IPS DF 19.7 (cell line): ENCODE results near the gene GRIA4.
"Not testable (repeated sequence)": the region's sequence is repeated elsewhere in the genome, so short reads cannot be mapped to it uniquely, and the experiment has no call there.

Experiments used
- DNase-seq: peaks from one replicate; pipeline ENCODE4 v3.0.0-alpha.2; 2013; ENCODE audit warnings: low read depth, low spot score

Gene GRIA4

DNA sequence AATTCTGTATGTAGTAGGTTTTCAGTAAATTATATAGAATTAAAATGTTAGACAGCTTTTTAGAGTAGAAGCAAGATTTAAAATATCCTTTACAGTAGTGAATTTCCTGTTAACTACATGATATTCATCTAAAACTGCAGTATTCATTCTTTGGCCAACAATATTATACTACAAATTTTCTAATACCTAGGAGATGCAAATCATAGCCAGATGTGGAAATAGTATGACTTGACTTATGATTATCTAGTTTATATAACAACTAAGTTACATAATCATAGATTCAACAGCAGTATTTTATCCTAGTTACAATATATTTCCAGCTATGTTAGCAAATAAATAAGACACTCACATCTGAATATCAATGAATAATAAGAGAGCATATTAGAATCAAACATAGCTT, 249.0 kb downstream of the GRIA4 start:
- no peak for DNase-seq

DNA sequence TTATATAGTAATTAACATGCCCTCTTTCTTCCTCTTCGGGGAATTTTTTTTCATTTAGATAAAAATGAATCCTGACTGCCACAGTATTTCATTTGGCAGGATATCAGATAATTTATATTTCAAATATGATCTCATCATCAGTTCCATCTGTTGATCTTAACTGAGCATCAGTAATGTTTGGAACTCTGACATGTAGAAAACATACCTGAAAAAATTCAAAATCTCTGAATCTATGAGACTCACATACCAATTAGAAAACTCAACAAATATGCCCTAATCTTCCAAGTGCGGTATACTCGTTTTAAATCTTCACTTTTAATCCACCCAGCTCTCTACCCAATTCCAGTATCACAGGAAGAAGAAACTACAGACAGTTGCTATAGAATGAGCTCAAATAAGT, 250.2 kb downstream of the GRIA4 start:
- no peak for DNase-seq

DNA sequence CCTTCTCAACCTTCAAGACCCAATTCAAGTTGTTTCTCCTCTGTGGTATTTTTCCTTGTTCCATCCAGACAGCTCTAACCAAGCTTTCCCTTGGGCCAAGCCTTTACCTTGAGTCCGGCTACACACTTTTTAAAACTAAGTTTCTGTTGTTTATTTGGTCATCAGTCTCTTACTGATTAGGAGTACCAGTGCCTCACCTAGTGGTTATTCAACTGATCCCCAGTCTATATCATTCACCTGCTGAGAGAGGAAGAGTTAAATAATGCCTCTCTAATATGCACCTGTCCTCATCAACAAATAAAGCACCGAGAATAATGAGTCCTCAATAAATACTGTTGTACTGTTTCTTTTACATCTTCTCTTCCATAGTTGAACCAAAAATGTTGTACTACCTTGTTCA, 251.4 kb downstream of the GRIA4 start:
- no peak for DNase-seq

DNA sequence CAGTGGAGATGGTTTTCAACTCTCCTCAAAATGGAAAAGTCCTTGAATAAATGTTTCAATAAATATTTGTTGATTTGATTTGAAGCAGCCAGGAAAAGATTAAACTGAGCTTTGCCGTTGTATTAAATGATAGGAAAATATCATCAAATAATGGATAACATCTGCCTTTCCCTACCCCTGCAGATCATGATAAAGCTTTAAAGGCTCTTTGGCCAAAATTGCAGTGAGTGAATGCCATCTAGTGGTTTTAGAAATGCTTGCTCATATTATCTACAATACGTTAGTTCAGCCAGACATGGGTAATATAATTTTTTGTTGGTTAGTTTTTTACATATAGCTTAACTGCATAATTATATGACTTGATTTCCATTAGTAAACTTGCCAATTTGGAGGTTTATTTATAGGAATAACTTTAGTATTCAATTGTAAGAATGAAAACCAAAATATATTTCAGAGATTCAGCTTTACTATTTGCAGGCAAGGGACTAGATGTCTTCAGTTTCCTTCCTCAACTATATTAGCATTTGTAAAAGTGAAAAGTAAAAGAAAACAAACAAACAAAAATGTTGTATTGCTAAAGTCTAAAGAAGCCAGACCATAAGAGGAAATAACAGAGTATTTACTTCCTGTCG, 253.0 kb downstream of the GRIA4 start:
- DNase-seq: no peak

DNA sequence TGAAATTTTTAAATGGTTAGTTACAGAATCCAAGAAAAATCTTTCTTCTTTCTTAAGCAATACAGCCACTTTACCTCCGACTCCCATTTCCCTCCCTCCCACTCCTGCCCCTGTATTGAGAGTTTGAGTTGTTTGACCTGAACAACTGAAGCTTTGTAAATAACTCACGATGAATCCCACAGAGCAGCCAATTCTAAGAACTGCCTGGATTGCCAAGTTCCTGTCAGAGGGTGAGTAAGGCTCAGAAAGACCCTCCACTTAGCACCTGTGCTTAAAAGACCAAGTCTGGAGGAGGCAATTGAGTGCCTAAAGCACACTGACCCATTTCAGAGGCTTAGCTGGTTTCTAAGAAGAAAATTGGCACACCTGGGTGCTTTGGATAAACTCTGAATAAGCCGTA, 253.7 kb downstream of the GRIA4 start:
- DNase-seq: no peak

DNA sequence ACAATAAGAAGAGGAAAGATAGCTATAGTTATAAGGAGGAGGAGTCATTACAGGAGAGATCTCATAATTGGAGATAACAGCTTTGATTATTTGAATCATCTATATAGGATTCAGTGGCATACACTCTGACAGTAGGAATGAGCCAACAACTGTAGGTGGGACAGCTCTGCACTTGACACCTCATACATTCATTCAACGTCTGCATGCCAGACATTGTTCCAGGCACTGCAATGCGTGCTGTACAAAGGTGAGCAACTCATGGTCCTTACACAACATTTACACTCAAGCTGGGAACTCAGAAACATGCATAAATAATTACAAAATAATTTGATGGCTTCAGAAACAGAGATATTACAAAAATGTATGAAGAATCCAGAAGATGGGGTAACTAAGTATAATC, 257.9 kb downstream of the GRIA4 start:
- no peak for DNase-seq

DNA sequence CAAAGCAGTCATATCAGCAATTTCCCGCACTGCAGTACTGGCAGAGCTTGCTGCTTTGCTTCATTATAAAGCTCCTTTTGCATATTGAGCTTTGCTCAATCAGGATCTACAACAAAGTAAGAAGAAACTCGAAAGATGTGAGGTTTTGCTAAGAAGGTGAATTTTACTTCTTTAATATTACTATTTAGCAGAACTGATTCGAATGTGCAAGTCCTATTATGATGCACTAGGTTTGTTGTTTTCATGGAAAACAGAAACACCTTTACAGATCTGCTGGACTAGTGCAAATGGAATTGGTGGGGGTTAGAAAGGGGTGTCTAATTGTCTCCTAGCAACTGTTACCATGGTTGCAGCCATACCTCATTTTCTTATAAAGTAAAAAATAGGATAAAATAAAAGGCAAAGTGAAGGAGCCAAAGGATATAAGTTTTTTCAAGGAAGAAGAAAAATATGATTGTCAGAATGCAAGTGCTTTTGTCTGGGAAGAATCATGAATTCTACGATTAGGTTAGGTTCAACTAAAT, 259.0 kb downstream of the GRIA4 start:
- DNase-seq: no peak

DNA sequence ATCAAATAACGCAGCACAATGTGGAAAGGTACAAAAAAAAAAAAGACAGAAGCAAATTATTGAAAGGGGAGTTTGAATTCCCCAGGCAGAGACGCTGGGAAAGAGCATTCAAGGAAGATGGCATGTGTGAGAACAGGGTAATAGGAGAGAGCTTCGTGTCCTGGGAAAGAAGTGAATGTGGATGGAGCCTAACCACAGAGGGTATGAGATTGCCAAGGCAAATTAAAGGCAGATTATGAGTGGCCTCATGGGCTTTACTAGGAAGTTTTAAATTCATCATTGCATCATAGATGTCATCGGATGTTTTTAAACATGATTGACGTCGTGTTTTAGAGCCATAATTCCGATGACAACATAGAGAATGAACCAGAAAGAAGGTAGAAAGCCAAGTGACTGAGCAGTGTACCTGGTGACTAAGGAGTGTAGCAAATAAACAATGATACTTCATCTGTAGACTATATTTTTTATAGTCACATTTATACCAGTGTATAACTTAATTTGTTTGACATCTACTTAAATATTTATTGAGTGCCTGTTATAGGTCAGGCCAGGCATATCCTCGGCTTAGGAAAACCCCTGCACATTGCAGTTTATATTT, 260.7 kb downstream of the GRIA4 start:
- DNase-seq: no peak

DNA sequence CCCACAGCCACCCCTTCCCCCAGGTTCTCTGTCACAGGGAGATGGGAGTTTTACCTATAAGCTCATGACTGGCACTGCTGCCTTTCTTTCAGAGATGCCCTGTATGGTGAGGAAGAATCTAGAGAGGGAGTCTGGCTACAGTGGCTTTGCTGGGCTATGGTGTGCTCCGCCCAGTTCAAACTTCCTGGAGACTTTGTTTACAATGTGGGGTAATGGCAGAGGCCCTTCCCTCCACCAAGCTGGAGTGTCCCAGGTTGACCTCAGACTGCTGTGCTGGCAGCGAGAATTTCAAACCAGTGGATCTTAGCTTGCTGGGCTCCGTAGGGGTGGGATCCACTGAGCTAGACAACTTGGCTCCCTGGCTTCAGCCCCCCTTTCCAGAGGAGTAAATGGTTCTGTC, 268.6 kb downstream of the GRIA4 start:
- no peak for DNase-seq

DNA sequence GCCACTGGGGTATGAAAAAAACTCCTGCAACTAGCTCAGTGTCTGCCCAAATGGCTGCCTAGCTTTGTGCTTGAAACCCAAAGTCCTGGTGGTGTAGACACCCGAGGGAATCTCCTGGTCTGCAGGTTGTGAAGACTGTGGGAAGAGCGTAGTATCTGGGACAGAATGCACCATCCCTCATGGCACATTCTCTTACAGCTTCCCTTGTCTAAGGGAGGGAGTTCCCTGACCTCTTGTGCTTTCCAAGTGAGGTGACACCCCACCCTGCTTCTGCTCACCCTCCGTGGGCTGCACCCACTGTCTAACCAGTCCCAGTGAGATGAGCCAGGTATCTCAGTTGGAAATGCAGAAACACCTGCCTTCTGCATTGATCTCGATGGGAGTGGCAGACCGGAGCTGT, 269.1 kb downstream of the GRIA4 start:
- not testable (repeated sequence) for DNase-seq

DNA sequence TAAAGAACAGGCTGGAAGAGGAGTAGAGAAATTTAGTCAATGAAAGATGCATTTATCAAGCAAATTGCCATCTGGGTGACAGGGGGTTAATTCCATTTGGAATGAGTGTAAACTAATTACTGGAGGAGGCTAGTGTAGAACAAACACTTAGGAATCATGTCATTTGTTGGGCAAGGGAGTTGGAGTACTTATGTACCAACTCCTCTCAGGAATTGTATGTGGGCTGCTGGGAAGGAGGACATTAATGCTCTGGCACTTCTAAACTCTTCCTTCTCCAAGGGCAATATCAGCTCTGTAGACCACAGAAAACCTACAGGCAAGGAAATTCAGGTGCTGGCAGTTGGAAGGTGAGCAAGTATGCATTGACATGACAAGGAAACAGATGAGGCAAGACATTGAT, 271.2 kb downstream of the GRIA4 start:
- no peak for DNase-seq

DNA sequence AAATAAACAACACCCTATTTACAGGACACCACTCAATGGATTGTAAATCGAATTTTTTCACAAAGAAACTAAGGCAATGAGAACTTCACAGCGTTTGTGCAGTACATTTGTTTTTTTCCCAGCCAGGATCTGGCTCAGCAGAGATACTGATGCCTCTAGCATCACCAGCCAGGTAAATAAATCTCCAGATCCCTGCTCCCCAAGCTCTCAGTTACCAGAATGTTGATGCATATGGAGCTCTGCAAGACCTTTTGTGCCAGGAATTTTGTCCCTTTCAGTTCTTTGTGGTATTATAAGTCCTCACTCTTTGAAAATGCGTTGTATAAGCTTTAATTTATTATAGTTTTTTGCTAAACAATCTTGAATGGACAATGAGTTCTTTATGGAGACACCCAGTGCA, 274.6 kb downstream of the GRIA4 start:
- no peak for DNase-seq

DNA sequence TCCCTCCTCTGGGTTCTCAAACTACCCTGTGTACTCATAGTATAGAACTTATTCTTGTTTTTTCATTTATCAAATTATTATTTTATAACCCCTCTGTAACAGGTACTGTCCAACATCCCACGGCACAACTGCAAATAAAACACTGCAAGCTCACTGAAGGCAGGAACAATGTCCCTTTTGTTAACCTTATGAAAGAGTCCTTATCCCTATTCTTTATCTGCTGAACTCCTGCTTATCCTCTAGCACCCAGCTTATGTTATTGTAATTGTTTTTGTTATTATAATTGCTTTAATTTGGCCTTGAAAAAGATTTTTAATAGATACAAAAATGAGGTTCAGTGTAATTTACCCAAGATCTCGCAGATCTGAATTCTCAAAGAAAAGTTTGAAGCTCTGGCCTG, 281.8 kb downstream of the GRIA4 start:
- no peak for DNase-seq

DNA sequence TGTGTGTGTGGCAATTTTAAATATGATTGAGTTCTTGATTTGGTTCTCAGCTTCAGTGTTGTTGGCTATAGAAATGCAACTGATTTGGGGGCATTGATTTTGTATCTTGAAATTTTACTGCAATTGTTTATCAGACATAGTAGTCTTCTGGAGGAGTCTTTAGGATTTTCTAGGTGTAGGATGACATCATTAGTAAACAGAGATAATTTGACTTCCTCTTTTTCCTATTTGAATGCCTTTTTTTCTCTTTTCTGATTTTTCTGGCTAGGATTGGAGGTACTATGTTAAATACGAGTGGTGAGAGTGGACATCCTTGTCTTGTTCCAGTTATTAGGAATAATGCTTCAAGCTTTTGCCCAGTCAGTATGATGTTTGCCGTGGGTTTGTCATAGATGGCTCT, 287.3 kb downstream of the GRIA4 start:
- DNase-seq: no peak

DNA sequence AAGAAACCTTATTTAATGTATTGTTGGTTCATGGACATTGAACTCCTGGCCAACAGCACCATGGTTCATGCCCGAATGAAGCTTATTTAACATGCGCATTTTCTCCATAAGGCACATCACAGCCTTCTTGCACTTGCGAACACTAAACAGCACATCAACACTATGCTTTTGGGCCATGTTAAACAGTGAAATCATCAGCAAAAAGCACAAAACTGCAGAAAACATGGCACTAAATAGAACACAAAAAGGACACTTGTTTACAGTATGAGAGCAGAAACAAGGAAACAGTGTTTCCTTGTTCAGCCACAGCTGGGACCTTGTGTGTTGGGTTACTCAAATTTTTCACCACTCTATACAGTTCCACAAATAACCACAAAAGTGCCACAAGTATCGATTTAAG, 289.9 kb downstream of the GRIA4 start:
- no peak for DNase-seq

DNA sequence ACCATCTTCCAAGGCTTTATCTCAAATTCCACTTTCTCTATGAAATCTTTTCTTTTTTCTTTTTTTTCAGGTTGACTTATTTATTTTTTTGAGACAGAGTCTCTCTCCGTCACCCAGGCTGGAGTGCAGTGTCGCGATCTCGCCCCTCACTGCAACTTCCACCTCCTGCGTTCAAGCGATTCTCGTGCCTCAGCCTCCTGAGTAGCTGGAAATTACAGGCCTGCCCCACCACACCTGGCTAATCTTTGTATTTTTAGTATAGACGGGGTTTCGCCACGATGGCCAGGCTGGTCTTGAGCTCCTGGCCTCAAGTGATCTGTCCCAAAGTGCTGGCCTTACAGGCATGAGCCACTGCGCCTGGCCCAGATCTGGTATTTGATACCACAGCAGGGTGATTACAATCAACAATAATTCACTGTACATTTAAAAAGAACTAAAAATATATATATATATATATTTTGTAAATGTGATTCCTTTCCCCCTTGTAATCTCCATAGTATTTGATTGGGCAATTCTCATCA, 290.7 kb downstream of the GRIA4 start:
- no peak for DNase-seq

DNA sequence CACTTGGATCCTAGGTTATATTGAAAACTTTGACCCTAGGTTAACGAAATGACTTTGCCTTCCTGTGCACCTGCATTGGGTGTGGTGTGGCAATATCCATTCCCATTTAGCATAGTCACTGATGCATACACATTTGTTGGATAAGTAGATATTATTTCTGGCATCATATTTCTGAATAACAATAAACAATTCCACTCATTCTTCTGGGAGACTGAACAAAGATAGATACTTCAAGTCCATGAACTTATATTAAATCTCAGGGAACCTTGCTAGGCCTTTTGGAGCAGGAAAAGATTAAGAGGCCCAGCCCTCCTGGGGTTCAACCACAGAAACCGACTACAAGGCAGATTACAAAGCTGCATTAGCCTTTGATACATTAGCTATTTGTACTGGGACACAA, 293.2 kb downstream of the GRIA4 start:
- no peak for DNase-seq

DNA sequence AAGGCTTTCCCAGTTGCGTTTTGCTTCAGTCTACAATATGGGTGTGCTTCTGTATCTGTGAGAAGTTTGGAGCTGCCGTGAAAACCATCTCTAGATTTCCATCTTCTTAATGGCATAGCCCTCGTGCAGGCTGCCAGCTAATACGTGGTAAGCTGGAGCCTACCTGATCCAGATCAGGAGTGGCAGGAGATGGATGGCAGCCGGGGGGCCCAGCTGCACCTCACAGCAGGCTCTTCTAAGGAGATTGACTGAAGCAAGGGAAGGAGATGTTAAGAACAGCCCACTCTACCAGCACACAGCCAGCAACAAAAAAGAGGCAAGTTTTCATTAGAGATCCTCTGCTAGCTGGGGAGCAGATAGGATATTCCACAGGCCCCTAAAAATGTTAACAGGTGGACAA, 296.6 kb downstream of the GRIA4 start:
- DNase-seq: no peak

DNA sequence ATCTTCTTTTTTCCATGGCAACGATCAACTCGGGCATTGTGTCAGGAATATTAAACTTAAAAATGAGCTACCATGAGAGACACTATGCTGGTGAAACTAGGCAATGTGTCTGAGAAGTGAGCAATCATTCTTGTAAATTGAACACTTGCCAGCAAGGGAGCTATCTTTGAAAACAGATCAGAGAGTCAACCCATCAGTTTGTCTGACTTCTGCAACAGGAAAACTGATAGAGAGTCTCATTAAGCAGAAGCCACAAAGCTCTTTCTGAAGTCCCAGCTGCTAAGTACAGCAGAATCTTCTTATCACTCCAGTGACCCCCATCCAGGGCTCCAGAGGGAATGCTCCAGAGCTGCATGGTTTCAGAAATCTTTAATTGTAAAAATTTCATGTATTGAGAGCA, 297.4 kb downstream of the GRIA4 start:
- no peak for DNase-seq

DNA sequence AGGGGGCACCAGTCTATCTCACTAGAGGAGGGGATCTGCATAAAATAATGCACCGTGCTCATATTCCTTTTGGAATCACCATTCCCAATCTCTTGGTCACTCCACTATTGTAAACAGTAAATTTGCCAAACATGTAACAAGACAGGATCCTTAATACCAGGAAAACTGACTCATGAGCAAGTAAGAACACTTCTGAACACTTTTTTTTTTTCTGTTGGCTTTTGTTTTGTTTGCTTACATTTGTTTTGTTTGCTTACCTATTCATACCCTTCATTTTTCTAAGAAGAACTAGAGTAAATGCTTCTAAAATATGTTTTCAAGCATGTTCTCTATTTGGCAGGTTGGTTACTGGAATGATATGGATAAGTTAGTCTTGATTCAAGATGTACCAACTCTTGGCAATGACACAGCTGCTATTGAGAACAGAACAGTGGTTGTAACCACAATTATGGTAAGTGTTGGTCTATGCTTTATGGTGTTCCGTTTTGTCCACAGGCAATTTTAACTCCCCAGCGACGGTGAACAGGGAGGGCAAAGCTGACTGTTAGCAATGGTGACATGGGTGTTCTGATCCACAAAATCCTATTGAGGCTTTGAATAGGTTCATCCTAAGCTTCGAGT, 300.3 kb downstream of the GRIA4 start:
- no peak for DNase-seq

DNA sequence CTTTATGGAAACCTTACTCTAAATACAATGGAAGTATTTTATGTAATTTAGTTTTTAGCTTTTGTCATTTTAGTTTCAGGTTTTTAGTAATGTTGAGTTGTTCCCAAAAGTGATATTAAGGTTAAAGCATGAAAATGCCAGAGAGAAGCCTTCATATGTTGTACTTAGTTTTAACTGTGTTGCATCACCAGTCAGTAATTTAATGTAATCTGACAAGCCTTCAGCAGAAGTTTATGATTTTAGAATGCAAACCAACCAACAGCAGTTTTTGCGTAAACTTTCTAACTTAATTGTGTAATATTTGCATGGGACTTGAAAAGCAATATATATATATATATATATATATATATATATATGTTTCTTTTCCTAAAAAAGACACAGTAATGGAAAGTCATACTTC, 301.6 kb downstream of the GRIA4 start:
- DNase-seq: no peak

DNA sequence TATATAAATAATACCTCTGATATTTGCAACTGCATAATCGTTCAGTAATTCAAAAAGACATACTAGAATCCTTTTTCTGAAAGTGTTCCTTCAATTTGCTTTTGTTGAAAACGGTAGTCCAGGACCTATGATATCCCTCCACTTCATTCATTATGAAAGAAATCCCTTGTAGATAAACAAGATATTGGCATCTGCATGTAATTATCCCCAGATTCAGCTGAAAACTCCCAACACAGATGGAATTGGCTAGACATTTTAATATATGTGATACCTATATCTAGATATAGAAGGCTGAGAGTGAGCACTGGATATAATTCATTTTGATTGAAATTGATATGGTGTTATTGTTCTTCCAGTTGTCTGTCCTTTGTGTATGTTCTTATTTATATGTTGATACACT, 302.8 kb downstream of the GRIA4 start:
- DNase-seq: no peak

DNA sequence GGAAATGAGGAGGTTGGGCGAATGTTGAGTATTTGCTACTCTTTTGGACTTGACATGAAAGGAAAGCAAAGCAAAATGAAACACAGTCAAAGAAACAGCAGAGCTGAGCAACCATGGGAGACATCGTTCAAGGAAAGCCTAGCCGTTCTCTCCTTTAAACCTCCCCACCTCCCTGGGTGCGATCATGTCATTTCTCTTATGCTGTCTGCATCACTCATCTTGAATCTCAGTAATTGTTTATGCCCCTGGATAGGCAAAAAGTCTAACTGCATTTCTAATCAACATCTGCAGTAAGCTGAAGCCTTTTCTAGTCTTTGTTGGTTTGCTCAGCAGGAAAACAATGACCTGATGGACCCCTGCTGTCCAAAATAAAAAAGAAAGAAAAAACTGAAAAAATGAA, 305.1 kb downstream of the GRIA4 start:
- DNase-seq: no peak
